MCF 10A (cell line): ENCODE data around the gene LIN37. TPM values are rescaled to one million over a fixed set of nuclear protein-coding genes. Genes with fewer than 3 reads are reported as not detected.
"Not testable (repeated sequence)": the region's sequence is repeated elsewhere in the genome, so short reads cannot be mapped to it uniquely, and the experiment has no call there.

Experiments
- BruUV-seq: library from RNA; stranded (reverse); fragments of 400-500 nt; replicated peaks from 2 replicates; lab custom pipeline; 2021; lab: Mats Ljungman, UMichigan
- CTCF ChIA-PET: fragments of 300-600 bp; sonication (Branson Sonifier 250); formaldehyde crosslinking; extraction: SDS; loops from one replicate; lab custom pipeline; 2021; ENCODE audit warnings: antibody characterized with exemption, inconsistent platforms; lab: Yijun Ruan, JAX
- POLR2A ChIA-PET: fragments of 300-600, 350-650 bp; sonication (Branson Sonifier 250); formaldehyde crosslinking; extraction: SDS; loops from one replicate; lab custom pipeline; 2020; ENCODE audit warnings: antibody characterized with exemption, inconsistent platforms; lab: Yijun Ruan, JAX
- DNase-seq: peaks from one replicate; pipeline ENCODE4 v3.0.0-alpha.2; 2018; ENCODE audit not compliant: unreplicated experiment
- H3K27ac Mint-ChIP-seq: one replicate; pipeline ENCODE4 v1.8.0; 2022; ENCODE audit warnings: mild to moderate bottlenecking, low read depth, mixed read lengths; ENCODE audit not compliant: unreplicated experiment
- H3K27me3 Mint-ChIP-seq: one replicate; pipeline ENCODE4 v1.8.0; 2022; ENCODE audit warnings: mixed read lengths; ENCODE audit not compliant: insufficient read depth, unreplicated experiment
- H3K36me3 Mint-ChIP-seq: one replicate; pipeline ENCODE4 v1.8.0; 2022; ENCODE audit warnings: mild to moderate bottlenecking, moderate library complexity, mixed read lengths; ENCODE audit not compliant: insufficient read depth, unreplicated experiment
- H3K4me1 Mint-ChIP-seq: one replicate; pipeline ENCODE4 v1.8.0; 2022; ENCODE audit warnings: mixed read lengths; ENCODE audit not compliant: insufficient read depth, unreplicated experiment
- H3K4me3 Mint-ChIP-seq: one replicate; pipeline ENCODE4 v1.8.0; 2022; ENCODE audit warnings: mild to moderate bottlenecking, moderate library complexity, mixed read lengths; ENCODE audit not compliant: unreplicated experiment
- H3K9me3 Mint-ChIP-seq: one replicate; pipeline ENCODE4 v1.8.0; 2022; ENCODE audit warnings: mixed read lengths; ENCODE audit not compliant: unreplicated experiment
- CTCF ChIP-seq: fragments of 200-600 bp; IDR thresholded peaks from one replicate; pipeline ENCODE4 v1.8.0; 2022; ENCODE audit warnings: antibody characterized with exemption, mild to moderate bottlenecking; ENCODE audit not compliant: unreplicated experiment
- intact Hi-C: fragments of 100-400 bp; cut with micrococcal nuclease; formaldehyde crosslinking; loops from 2 replicates; pipeline ENCODE4 v1.14.1; 2022
- total RNA-seq: library from RNA; stranded (reverse); gene quantifications from 2 replicates; pipeline ENCODE4 v1.2.3, GENCODE V29; 2022

The LIN37 gene
- total RNA-seq, 1 experiment from 2014 or later: 19.6 TPM

- ChIA-PET POLR2A (no interaction called here), CTCF (no interaction called here)
- no peaks in the 10 kb centered on the region for H3K27me3 Mint-ChIP-seq
- H3K4me1 Mint-ChIP-seq: peaks cover 11% of the 10 kb centered on the region
- no peak for DNase-seq
- no TSS peak for BruUV-seq
- H3K9me3 Mint-ChIP-seq: no peaks in the 10 kb centered on the region
- intact Hi-C loops: no loop called here
- no peak overlapping the region for H3K27ac Mint-ChIP-seq
- no peak overlapping the region for H3K4me3 Mint-ChIP-seq
- no peak for TF ChIP-seq CTCF
- H3K36me3 Mint-ChIP-seq: peaks cover 71% of the 10 kb centered on the region
These were observed 25.9 kb upstream of the LIN37 start for GRCh38 chr19:35722461-35722860.

GRCh38 chr19:35722897-35723296, 25.5 kb upstream of the LIN37 start:
- POLR2A ChIA-PET: interaction anchor here (0.7 kb wide), 1 partner anchor 17 kb away, joined by 3 read pairs; no protein-coding TSS in a partner anchor
- Mint-ChIP-seq H3K27ac (no peak overlapping the region), H3K27me3 (no peaks in the 10 kb centered on the region), H3K4me3 (no peak overlapping the region), H3K36me3 (peaks cover 75% of the 10 kb centered on the region), H3K4me1 (peaks cover 11% of the 10 kb centered on the region), H3K9me3 (no peaks in the 10 kb centered on the region)
- CTCF ChIA-PET: no interaction called here
- TF ChIP-seq CTCF: no peak
- no TSS peak for BruUV-seq
- intact Hi-C loops: no loop called here
- no peak for DNase-seq

DNA sequence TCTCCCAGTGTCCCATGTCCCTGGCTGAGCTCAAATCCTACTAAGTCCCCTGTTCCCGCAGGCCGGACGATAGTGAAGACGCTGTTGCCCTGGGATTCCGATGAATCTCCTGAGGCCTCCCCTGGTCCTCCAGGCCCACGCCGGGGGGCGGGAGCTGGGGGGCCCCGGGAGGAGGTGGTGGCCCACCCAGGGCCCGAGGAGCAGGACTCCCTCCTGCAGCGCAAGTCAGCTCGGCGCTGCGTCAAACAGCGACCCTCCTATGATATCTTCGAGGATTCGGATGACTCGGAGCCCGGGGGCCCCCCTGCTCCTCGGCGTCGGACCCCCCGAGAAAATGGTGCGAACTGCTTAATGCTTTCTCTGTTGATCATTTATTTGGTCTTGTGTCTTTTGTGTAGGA, 24.7 kb upstream of the LIN37 start:
- peaks cover 83% of the 10 kb centered on the region for H3K36me3 Mint-ChIP-seq
- TF ChIP-seq CTCF: no peak
- no peak overlapping the region for H3K27ac Mint-ChIP-seq
- H3K9me3 Mint-ChIP-seq: no peaks in the 10 kb centered on the region
- H3K4me3 Mint-ChIP-seq: no peak overlapping the region
- DNase-seq: no peak
- no peaks in the 10 kb centered on the region for H3K27me3 Mint-ChIP-seq
- POLR2A ChIA-PET: interaction anchor here (0.7 kb wide), 1 partner anchor 17 kb away, joined by 3 read pairs; no protein-coding TSS in a partner anchor
- CTCF ChIA-PET: interaction anchor here (0.6 to 0.8 kb wide), 3 partner anchors 64 to 207 kb away, joined by 4 read pairs; no protein-coding TSS in a partner anchor
- no TSS peak for BruUV-seq
- peaks cover 11% of the 10 kb centered on the region for H3K4me1 Mint-ChIP-seq
- intact Hi-C loops: no loop called here

- CTCF ChIA-PET: interaction anchor here (0.6 to 0.8 kb wide), 2 partner anchors 176 to 207 kb away, joined by 4 read pairs; no protein-coding TSS in a partner anchor
- not testable (repeated sequence) for H3K9me3 Mint-ChIP-seq
These were observed 24.2 kb upstream of the LIN37 start for GRCh38 chr19:35724132-35724531.

More at GRCh38 chr19:35724132-35724531, 24.2 kb upstream of the LIN37 start:
- H3K27ac Mint-ChIP-seq, POLR2A ChIA-PET, DNase-seq, H3K4me3 Mint-ChIP-seq, intact Hi-C loops, H3K27me3 Mint-ChIP-seq, BruUV-seq: not testable (repeated sequence)
- H3K36me3 Mint-ChIP-seq: peaks cover 88% of the 10 kb centered on the region
- H3K4me1 Mint-ChIP-seq: peaks cover 11% of the 10 kb centered on the region
